Measurements from ENCODE around the gene SLC2A9. TPM values are rescaled to one million over a fixed set of nuclear protein-coding genes. Genes with fewer than 3 reads are reported as not detected.

Gene SLC2A9
- total and polyA plus RNA-seq, 2 of the 13 experiments (the other 11 are each of a cell fraction or from before 2014, with no cell fraction given), result 36.2 to 42.3 TPM

DNA sequence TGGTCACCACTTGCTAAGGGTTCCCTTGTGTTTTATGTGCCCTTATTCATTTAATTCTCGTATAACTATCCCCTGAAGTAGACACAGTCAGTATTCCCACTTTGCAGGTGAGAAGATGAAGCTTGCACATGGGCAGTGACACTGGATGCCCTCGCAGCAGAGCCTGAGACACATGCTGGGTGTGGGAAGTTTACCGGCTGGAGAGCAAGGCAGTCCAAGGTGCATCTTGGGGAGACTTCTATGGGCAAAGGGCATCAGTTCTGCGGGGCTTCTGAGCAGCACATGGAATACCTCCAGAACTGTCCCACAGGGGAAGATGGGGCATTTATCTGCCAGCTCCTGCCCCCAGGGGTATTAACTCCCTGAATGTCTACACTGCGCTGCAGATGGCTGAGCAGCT is 92.2 kb downstream of the SLC2A9 start:
- Histone ChIP-seq H3K9me3 (ENCODE audit: low read length) (no peaks in the 10 kb centered on the region), H3K27ac (ENCODE audit: extremely low read length, insufficient read depth, low read length) (no peak overlapping the region), H3K79me2 (ENCODE audit: insufficient read depth, low read length) (no peaks in the 10 kb centered on the region), H2AFZ (ENCODE audit: low read length) (no peak overlapping the region), H3K4me3 (replicated peaks in 1 of 3; ENCODE audit: insufficient read depth in 1 of 3, low read depth in 2 of 3, low read length in 3 of 3) (no peak overlapping the region), H4K20me1 (ENCODE audit: insufficient read depth, low read length) (no peaks in the 10 kb centered on the region), H3K27me3 (ENCODE audit: control insufficient read depth in 1 of 2, insufficient read depth in 2 of 2, low read length in 2 of 2) (no peaks in the 10 kb centered on the region), H3K4me1 (ENCODE audit: insufficient read depth, low read length) (no peaks in the 10 kb centered on the region), H3K36me3 (replicated peaks in 1 of 2; ENCODE audit: control insufficient read depth in 1 of 2, insufficient read depth in 2 of 2, low read length in 2 of 2) (peaks cover 29 to 82% of the 10 kb centered on the region in 2 experiments), H3K9ac (ENCODE audit: insufficient read depth, low read depth, low read length) (no peak overlapping the region), H3K4me2 (ENCODE audit: low read depth, low read length) (no peak overlapping the region)
- WGBS (ENCODE audit: low lambda C conversion rate), result 93% methylated on average over 4 of the region's 5 CpGs
- CTCF ChIA-PET (ENCODE audit: low intra/inter-chr PET ratio, low total read pairs), result no interaction called here
- in situ Hi-C loops (cut with HindIII; ENCODE audit: extremely low pct_ligation_motif_present, low pct_unique_long_range_greater_than_20kb), result no loop called here
- FAIRE-seq, result no peak
- no peak for DNase-seq (ENCODE audit: low spot score)
- no peak for ATAC-seq
- intact Hi-C loops (cut with micrococcal nuclease; ENCODE audit: unreplicated experiment), result no loop called here
- TF ChIP-seq CCAR2 (optimal IDR thresholded peaks at IDR 0.05; ENCODE audit: low read depth, low read length) (no peak), TRAFD1 (CRISPR knock-in tag; IDR thresholded peaks at IDR 0.05; ENCODE audit: borderline replicate concordance) (no peak), HMGXB4 (CRISPR knock-in tag; IDR thresholded peaks at IDR 0.05; ENCODE audit: borderline replicate concordance in 1 of 2, low read depth in 1 of 2) (no peak), ONECUT2 (CRISPR knock-in tag; IDR thresholded peaks at IDR 0.05) (no peak), NCOA2 (CRISPR knock-in tag; IDR thresholded peaks at IDR 0.05) (no peak), AHR (CRISPR knock-in tag; IDR thresholded peaks at IDR 0.05) (no peak), ZNF431 (CRISPR knock-in tag; IDR thresholded peaks at IDR 0.05; ENCODE audit: borderline replicate concordance, low read depth) (no peak)
- BruUV-seq (replicated peaks), result no TSS peak
- POLR2A ChIA-PET, result no interaction called here

All from HepG2 (cell line).